Right atrium auricular region (tissue), 2 donors: ENCODE results near the gene SLIT3. TPM values are rescaled to one million over a fixed set of nuclear protein-coding genes. Genes with fewer than 3 reads are reported as not detected.

Experiments used
- DNase-seq: peaks from one replicate; pipeline ENCODE4 v3.0.0-alpha.2; 2019; ENCODE audit warnings: low spot score
- H3K27ac ChIP-seq, 2 donors: fragments of 200-600 bp; sonication (generic); 1 replicate in 1 of 2; 2 replicates in 1 of 2; pipeline ENCODE4 v1.5.1; 2016 to 2019
- H3K27me3 ChIP-seq, 2 donors: fragments of 200-600 bp; sonication (generic); one replicate each; pipeline versions ENCODE4 v1.5.1 to v1.6.0; 2017 to 2019
- H3K36me3 ChIP-seq: fragments of 200-600 bp; sonication (generic); one replicate; pipeline ENCODE4 v1.5.1; 2016
- H3K4me1 ChIP-seq, 2 donors: fragments of 200-600 bp; sonication (generic); one replicate each; pipeline versions ENCODE4 v1.5.1 to v1.6.0; 2017 to 2019
- H3K4me3 ChIP-seq, 2 donors: fragments of 200-600 bp; sonication (generic); 1 replicate in 1 of 2; 2 replicates in 1 of 2; pipeline ENCODE4 v1.5.1; 2017 to 2019; ENCODE audit warnings: mild to moderate bottlenecking in 1 of 2, moderate library complexity in 1 of 2
- H3K9me3 ChIP-seq, 2 donors: fragments of 200-600 bp; sonication (generic); one replicate each; pipeline ENCODE4 v1.5.1; 2019
- total RNA-seq, 2 donors: library from RNA; depleted of rRNA; stranded (reverse); fragments of >200 nt; gene quantifications; one replicate each; pipeline ENCODE4 v1.1.0, GENCODE V29; 2016
- TF ChIP-seq, protein P1 (sequence below), 2 donors: fragments of 200-600 bp; sonication (generic); IDR thresholded peaks; one replicate each; pipeline ENCODE4 v1.5.1; 2019; ENCODE audit warnings: antibody characterized with exemption in 2 of 2

Gene SLIT3
- total RNA-seq, 2 donors from 2014 or later, result 66.1 to 85.8 TPM

- TF ChIP-seq, protein P1, sequence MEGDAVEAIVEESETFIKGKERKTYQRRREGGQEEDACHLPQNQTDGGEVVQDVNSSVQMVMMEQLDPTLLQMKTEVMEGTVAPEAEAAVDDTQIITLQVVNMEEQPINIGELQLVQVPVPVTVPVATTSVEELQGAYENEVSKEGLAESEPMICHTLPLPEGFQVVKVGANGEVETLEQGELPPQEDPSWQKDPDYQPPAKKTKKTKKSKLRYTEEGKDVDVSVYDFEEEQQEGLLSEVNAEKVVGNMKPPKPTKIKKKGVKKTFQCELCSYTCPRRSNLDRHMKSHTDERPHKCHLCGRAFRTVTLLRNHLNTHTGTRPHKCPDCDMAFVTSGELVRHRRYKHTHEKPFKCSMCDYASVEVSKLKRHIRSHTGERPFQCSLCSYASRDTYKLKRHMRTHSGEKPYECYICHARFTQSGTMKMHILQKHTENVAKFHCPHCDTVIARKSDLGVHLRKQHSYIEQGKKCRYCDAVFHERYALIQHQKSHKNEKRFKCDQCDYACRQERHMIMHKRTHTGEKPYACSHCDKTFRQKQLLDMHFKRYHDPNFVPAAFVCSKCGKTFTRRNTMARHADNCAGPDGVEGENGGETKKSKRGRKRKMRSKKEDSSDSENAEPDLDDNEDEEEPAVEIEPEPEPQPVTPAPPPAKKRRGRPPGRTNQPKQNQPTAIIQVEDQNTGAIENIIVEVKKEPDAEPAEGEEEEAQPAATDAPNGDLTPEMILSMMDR (IDR thresholded peaks at IDR 0.05), result no peak
- peak; percentile 64 for DNase-seq
- Histone ChIP-seq H3K27ac (peak overlapping the region; percentile 16 to 40), H3K4me3 (no peak overlapping the region), H3K27me3 (no peaks in the 10 kb centered on the region), H3K4me1 (peaks cover 0 to 13% of the 10 kb centered on the region in 2 donors), H3K9me3 (no peaks in the 10 kb centered on the region), H3K36me3 (no peaks in the 10 kb centered on the region)
Measured at GRCh38 chr5:168793841-168794837, 506.8 kb downstream of the SLIT3 start.

GRCh38 chr5:168792678-168793077, 508.3 kb downstream of the SLIT3 start:
- H3K4me1 ChIP-seq, result peaks cover 0 to 13% of the 10 kb centered on the region in 2 donors
- DNase-seq, result no peak
- H3K27me3 ChIP-seq, result no peaks in the 10 kb centered on the region
- H3K27ac ChIP-seq, result no peak overlapping the region
- no peaks in the 10 kb centered on the region for H3K9me3 ChIP-seq
- H3K4me3 ChIP-seq, result no peak overlapping the region
- H3K36me3 ChIP-seq, result peaks cover 12% of the 10 kb centered on the region
- TF ChIP-seq, protein P1 (IDR thresholded peaks at IDR 0.05), result no peak

GRCh38 chr5:168790671-168791250, 510.2 kb downstream of the SLIT3 start:
- Histone ChIP-seq H3K4me3 (no peak overlapping the region), H3K4me1 (peaks cover 0 to 13% of the 10 kb centered on the region in 2 donors), H3K36me3 (peaks cover 16% of the 10 kb centered on the region), H3K27ac (no peak overlapping the region), H3K9me3 (no peaks in the 10 kb centered on the region), H3K27me3 (no peaks in the 10 kb centered on the region)
- TF ChIP-seq, protein P1 (IDR thresholded peaks at IDR 0.05), result no peak
- no peak for DNase-seq

GRCh38 chr5:168790002-168790635, 510.8 kb downstream of the SLIT3 start:
- no peak overlapping the region for H3K4me3 ChIP-seq
- H3K9me3 ChIP-seq, result no peaks in the 10 kb centered on the region
- no peak for DNase-seq
- TF ChIP-seq, protein P1 (IDR thresholded peaks at IDR 0.05), result no peak
- peaks cover 22% of the 10 kb centered on the region for H3K36me3 ChIP-seq
- H3K4me1 ChIP-seq, result peaks cover 0 to 13% of the 10 kb centered on the region in 2 donors
- no peak overlapping the region for H3K27ac ChIP-seq
- H3K27me3 ChIP-seq, result no peaks in the 10 kb centered on the region

DNA sequence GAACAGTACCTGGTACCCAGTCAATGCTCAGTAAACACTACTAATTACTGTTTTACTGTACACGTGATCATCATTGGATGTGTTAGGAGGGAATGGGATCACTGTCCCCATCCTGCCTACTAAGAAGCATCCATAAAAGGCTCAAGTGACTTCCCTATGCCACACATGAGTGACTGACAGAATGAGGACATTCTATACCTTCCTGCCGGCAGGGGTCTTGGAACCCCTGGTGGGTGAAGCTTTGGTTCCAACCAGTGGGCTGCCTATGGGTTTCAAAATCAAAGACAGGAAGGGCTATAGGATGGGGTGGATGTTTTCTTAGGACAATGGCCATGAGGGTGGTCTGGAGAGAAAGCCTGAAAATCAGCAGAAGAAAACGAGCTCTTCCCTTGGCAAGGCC, 512.2 kb downstream of the SLIT3 start:
- no peak overlapping the region for H3K4me3 ChIP-seq
- TF ChIP-seq, protein P1 (IDR thresholded peaks at IDR 0.05), result no peak
- DNase-seq, result no peak
- H3K36me3 ChIP-seq, result peaks cover 22% of the 10 kb centered on the region
- no peaks in the 10 kb centered on the region for H3K27me3 ChIP-seq
- H3K4me1 ChIP-seq, result peaks cover 0 to 7% of the 10 kb centered on the region in 2 donors
- no peaks in the 10 kb centered on the region for H3K9me3 ChIP-seq
- H3K27ac ChIP-seq, result no peak overlapping the region
